GM23338 (cell line): ENCODE results near the gene NCKAP1.

Experiments used
- EZH2phosphoT487 ChIP-seq: fragments of 200-600 bp; sonication (generic); IDR thresholded peaks from one replicate; pipeline ENCODE4 v1.8.1; 2018; ENCODE audit warnings: antibody characterized with exemption; ENCODE audit not compliant: unreplicated experiment
- POLR2AphosphoS5 ChIP-seq: IDR thresholded peaks from 2 replicates; pipeline ENCODE4 v1.6.1; 2016; ENCODE audit warnings: antibody characterized with exemption, low read depth
- TF ChIP-seq, protein P1 (sequence below), 2 experiments: fragments of 200-600 bp in 1 of 2; sonication (generic) in 1 of 2; conservative IDR thresholded peaks; 2 replicates each; pipeline versions ENCODE4 v1.5.1 to v1.6.1; 2016 to 2017; ENCODE audit warnings: antibody characterized with exemption in 2 of 2, low read depth in 2 of 2, mild to moderate bottlenecking in 2 of 2, moderate library complexity in 1 of 2
- TF ChIP-seq, protein P2 (sequence below): IDR thresholded peaks from one replicate; pipeline ENCODE4 v1.6.1; 2018; ENCODE audit warnings: antibody characterized with exemption; ENCODE audit not compliant: unreplicated experiment
- TF ChIP-seq, protein P3 (sequence below): IDR thresholded peaks from 2 replicates; pipeline ENCODE4 v1.6.1; 2016; ENCODE audit warnings: antibody characterized with exemption

DNA sequence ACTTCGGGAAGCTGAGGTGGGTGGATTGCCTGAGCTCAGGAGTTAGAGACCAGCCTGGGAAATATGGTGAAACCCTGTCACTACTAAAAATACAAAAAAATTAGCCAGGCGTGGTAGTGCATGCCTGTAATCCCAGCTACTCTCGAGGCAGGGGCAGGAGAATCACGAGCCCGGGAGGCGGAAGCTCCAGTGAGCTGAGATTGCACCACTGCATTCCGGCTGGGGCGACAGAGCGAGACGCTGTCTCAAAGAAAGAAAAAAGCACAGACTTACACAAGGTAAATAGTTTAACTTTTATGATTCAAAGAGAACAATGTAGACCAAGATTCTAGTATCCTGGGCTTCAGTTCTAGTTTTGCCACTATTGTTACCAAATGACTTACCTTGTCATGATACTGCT is 37.4 kb downstream of the NCKAP1 start:
- TF ChIP-seq, protein P1, sequence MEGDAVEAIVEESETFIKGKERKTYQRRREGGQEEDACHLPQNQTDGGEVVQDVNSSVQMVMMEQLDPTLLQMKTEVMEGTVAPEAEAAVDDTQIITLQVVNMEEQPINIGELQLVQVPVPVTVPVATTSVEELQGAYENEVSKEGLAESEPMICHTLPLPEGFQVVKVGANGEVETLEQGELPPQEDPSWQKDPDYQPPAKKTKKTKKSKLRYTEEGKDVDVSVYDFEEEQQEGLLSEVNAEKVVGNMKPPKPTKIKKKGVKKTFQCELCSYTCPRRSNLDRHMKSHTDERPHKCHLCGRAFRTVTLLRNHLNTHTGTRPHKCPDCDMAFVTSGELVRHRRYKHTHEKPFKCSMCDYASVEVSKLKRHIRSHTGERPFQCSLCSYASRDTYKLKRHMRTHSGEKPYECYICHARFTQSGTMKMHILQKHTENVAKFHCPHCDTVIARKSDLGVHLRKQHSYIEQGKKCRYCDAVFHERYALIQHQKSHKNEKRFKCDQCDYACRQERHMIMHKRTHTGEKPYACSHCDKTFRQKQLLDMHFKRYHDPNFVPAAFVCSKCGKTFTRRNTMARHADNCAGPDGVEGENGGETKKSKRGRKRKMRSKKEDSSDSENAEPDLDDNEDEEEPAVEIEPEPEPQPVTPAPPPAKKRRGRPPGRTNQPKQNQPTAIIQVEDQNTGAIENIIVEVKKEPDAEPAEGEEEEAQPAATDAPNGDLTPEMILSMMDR (conservative IDR thresholded peaks at IDR 0.05; ENCODE audit: low read depth in 2 of 2), result no peak
- no peak for TF ChIP-seq EZH2phosphoT487
- TF ChIP-seq, protein P2, sequence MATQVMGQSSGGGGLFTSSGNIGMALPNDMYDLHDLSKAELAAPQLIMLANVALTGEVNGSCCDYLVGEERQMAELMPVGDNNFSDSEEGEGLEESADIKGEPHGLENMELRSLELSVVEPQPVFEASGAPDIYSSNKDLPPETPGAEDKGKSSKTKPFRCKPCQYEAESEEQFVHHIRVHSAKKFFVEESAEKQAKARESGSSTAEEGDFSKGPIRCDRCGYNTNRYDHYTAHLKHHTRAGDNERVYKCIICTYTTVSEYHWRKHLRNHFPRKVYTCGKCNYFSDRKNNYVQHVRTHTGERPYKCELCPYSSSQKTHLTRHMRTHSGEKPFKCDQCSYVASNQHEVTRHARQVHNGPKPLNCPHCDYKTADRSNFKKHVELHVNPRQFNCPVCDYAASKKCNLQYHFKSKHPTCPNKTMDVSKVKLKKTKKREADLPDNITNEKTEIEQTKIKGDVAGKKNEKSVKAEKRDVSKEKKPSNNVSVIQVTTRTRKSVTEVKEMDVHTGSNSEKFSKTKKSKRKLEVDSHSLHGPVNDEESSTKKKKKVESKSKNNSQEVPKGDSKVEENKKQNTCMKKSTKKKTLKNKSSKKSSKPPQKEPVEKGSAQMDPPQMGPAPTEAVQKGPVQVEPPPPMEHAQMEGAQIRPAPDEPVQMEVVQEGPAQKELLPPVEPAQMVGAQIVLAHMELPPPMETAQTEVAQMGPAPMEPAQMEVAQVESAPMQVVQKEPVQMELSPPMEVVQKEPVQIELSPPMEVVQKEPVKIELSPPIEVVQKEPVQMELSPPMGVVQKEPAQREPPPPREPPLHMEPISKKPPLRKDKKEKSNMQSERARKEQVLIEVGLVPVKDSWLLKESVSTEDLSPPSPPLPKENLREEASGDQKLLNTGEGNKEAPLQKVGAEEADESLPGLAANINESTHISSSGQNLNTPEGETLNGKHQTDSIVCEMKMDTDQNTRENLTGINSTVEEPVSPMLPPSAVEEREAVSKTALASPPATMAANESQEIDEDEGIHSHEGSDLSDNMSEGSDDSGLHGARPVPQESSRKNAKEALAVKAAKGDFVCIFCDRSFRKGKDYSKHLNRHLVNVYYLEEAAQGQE, result no peak
- TF ChIP-seq POLR2AphosphoS5, result no peak
- TF ChIP-seq, protein P3, sequence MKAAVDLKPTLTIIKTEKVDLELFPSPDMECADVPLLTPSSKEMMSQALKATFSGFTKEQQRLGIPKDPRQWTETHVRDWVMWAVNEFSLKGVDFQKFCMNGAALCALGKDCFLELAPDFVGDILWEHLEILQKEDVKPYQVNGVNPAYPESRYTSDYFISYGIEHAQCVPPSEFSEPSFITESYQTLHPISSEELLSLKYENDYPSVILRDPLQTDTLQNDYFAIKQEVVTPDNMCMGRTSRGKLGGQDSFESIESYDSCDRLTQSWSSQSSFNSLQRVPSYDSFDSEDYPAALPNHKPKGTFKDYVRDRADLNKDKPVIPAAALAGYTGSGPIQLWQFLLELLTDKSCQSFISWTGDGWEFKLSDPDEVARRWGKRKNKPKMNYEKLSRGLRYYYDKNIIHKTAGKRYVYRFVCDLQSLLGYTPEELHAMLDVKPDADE, result no peak
